ENCODE results near the gene TRIL. TPM values are rescaled to one million over a fixed set of nuclear protein-coding genes. Genes with fewer than 3 reads are reported as not detected.
A peak's percentile ranks its signal among the peaks of the same experiment; 100 is the strongest.

TRIL gene
- polyA plus RNA-seq, 2 of the 4 experiments (the other 2 are of a cell fraction), result not detected

- WGBS (ENCODE audit: missing lambda C conversion rate), result 25% methylated on average over 3 of the region's 3 CpGs
- no peak for TF ChIP-seq SMC3 (IDR thresholded peaks at IDR 0.05)
- no peak for TF ChIP-seq ZFP36 (IDR thresholded peaks at IDR 0.05; ENCODE audit: borderline replicate concordance, partially characterized antibody)
- TF ChIP-seq MAFK (IDR thresholded peaks at IDR 0.05; ENCODE audit: partially characterized antibody), result no peak
- TF ChIP-seq HES2 (IDR thresholded peaks at IDR 0.05), result no peak
- no peak for TF ChIP-seq NR3C1 (IDR thresholded peaks at IDR 0.05)
- no peak for TF ChIP-seq FOSL2 (IDR thresholded peaks at IDR 0.05)
- TF ChIP-seq FOSL2 (CRISPR knock-in tag; IDR thresholded peaks at IDR 0.05), result no peak
- TF ChIP-seq CHD2 (IDR thresholded peaks at IDR 0.05; ENCODE audit: low read length, partially characterized antibody), result no peak
- no peak for TF ChIP-seq USF2 (IDR thresholded peaks at IDR 0.05)
- no peak for DNase-seq (ENCODE audit: low read depth in 1 of 2, low spot score in 1 of 2)
- Histone ChIP-seq H3K4me2 (no peak overlapping the region), H3K4me1 (no peaks in the 10 kb centered on the region), H3K9me3 (no peaks in the 10 kb centered on the region), H3K27ac (no peak overlapping the region), H3K4me3 (no peak overlapping the region)
- ChIA-PET CTCF (interaction anchor here (0.9 to 1.7 kb wide), 5 partner anchors 9 to 477 kb away, joined by 3 to 7 read pairs (median 4); no protein-coding TSS in a partner anchor), POLR2A (no interaction called here)
- FAIRE-seq, result no peak
- ATAC-seq, result no peak
Measured at GRCh38 chr7:28931565-28931964, 26.6 kb downstream of the TRIL start.

- Histone ChIP-seq H3K4me1 (0 out of 3 replicates have a peak, but pooled peaks cover 2% of the 10 kb centered on the region), H3K9me3 (no peaks in the 10 kb centered on the region), H3K27ac (peak overlapping the region; percentile 47 to 52; a peak in 5 of 6 replicates), H3K4me3 (peak overlapping the region; percentile 53), H3K4me2 (peak overlapping the region; percentile 93)
- CTCF ChIA-PET, result interaction anchor here (0.6 to 10.8 kb wide), 50 partner anchors 10 to 804 kb away, joined by 3 to 393 read pairs (median 4); partner anchors contain the start of gene TRIL
- FAIRE-seq (peak; percentile 91), ATAC-seq (peak; percentile 91 to 93), DNase-seq (ENCODE audit: low read depth in 1 of 2, low spot score in 1 of 2) (peak; percentile 68 to 81)
- POLR2A ChIA-PET, result interaction anchor here (0.6 kb wide), 1 partner anchor 10 kb away, joined by 10 read pairs; no protein-coding TSS in a partner anchor
- TF ChIP-seq ZFP36 (IDR thresholded peaks at IDR 0.05; ENCODE audit: borderline replicate concordance, partially characterized antibody) (no peak), SMC3 (IDR thresholded peaks at IDR 0.05) (peak; percentile 63), CTCF (IDR thresholded peaks at IDR 0.05) (peak; percentile 87), RAD21 (conservative IDR thresholded peaks at IDR 0.05 in 1 of 2, IDR thresholded peaks at IDR 0.05 in 1 of 2) (peak; percentile 64 to 69), CHD2 (IDR thresholded peaks at IDR 0.05; ENCODE audit: low read length, partially characterized antibody) (no peak), MAZ (IDR thresholded peaks at IDR 0.05; ENCODE audit: borderline replicate concordance, low read depth, low read length) (no peak)
- TF ChIP-seq, protein P1, sequence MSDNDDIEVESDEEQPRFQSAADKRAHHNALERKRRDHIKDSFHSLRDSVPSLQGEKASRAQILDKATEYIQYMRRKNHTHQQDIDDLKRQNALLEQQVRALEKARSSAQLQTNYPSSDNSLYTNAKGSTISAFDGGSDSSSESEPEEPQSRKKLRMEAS (IDR thresholded peaks at IDR 0.05), result peak; percentile 22; the same call in 1 of the 2 replicates
- TF ChIP-seq, protein P2, sequence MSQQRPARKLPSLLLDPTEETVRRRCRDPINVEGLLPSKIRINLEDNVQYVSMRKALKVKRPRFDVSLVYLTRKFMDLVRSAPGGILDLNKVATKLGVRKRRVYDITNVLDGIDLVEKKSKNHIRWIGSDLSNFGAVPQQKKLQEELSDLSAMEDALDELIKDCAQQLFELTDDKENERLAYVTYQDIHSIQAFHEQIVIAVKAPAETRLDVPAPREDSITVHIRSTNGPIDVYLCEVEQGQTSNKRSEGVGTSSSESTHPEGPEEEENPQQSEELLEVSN (IDR thresholded peaks at IDR 0.05; ENCODE audit: borderline replicate concordance, low read depth), result peak; percentile 59; the same call in 1 of the 2 replicates
- WGBS (ENCODE audit: missing lambda C conversion rate), result 2% methylated on average over 21 of the region's 22 CpGs
Measured at GRCh38 chr7:28926871-28927597, 31.1 kb downstream of the TRIL start.

GRCh38 chr7:28922624-28923331 is 35.4 kb downstream of the TRIL start:
- H3K9me3 ChIP-seq, result no peaks in the 10 kb centered on the region
- FAIRE-seq, result peak; percentile 89
- H3K27ac ChIP-seq, result no peak overlapping the region
- DNase-seq (ENCODE audit: low read depth in 1 of 2, low spot score in 1 of 2), result peak; percentile 29 to 73
- ChIA-PET POLR2A (no interaction called here), CTCF (interaction anchor here (0.6 to 10.8 kb wide), 72 partner anchors 9 to 755 kb away, joined by 3 to 393 read pairs (median 4); partner anchors contain the start of genes CREB5 and TRIL)
- H3K4me1 ChIP-seq, result 0 out of 3 replicates have a peak, but pooled peaks cover 2% of the 10 kb centered on the region
- H3K4me2 ChIP-seq, result peak overlapping the region; percentile 35; the same call in 2 of the 3 replicates
- H3K4me3 ChIP-seq, result no peak overlapping the region
- ATAC-seq, result peak; percentile 58 to 83; a peak in 4 of 6 replicates
- 0% methylated on average over 7 of the region's 7 CpGs for WGBS (ENCODE audit: missing lambda C conversion rate)
- no peak for TF ChIP-seq HDAC2 (IDR thresholded peaks at IDR 0.05)
- no peak for TF ChIP-seq MAFK (IDR thresholded peaks at IDR 0.05; ENCODE audit: partially characterized antibody)
- TF ChIP-seq CTCF (IDR thresholded peaks at IDR 0.05), result peak; percentile 92
- no peak for TF ChIP-seq CBX2 (IDR thresholded peaks at IDR 0.05; ENCODE audit: borderline replicate concordance, low read depth)
- peak; percentile 71 for TF ChIP-seq SMC3 (IDR thresholded peaks at IDR 0.05)
- TF ChIP-seq HOXA7 (CRISPR knock-in tag; IDR thresholded peaks at IDR 0.05), result no peak
- no peak for TF ChIP-seq CHD2 (IDR thresholded peaks at IDR 0.05; ENCODE audit: low read length, partially characterized antibody)
- no peak for TF ChIP-seq REST (IDR thresholded peaks at IDR 0.05)
